GM12878 (cell line): Measurements from ENCODE around the gene PADI3.

Source experiments
- BACH1 ChIP-seq: fragments of 450-650 bp; IDR thresholded peaks from 2 replicates; pipeline ENCODE4 v1.6.1; 2017; ENCODE audit warnings: mild to moderate bottlenecking, borderline replicate concordance
- EZH2 ChIP-seq: IDR thresholded peaks from 2 replicates; pipeline ENCODE4 v1.6.1; 2012; ENCODE audit warnings: low read depth, mild to moderate bottlenecking, control low read depth, inconsistent platforms, low read length, borderline replicate concordance; ENCODE audit not compliant: control insufficient read depth
- PAX8 ChIP-seq: fragments of 450-650 bp; IDR thresholded peaks from 2 replicates; pipeline ENCODE4 v1.6.1; 2017; ENCODE audit warnings: mild to moderate bottlenecking, moderate library complexity
- POLR2A ChIP-seq: IDR thresholded peaks from 2 replicates; pipeline ENCODE4 v1.6.1; 2011; ENCODE audit warnings: low read depth, mild to moderate bottlenecking, low read length
- POLR2AphosphoS5 ChIP-seq: IDR thresholded peaks from 2 replicates; pipeline ENCODE4 v1.6.1; 2011; ENCODE audit warnings: mild to moderate bottlenecking, low read length, inconsistent platforms
- RELA ChIP-seq: fragments of 450-650 bp; IDR thresholded peaks from 2 replicates; pipeline ENCODE4 v1.8.0; 2014; ENCODE audit warnings: borderline replicate concordance; ENCODE audit not compliant: partially characterized antibody
- SMC3 ChIP-seq: IDR thresholded peaks from 2 replicates; pipeline ENCODE4 v1.6.1; 2011; ENCODE audit warnings: low read length, improper control_type of control experiment, borderline replicate concordance
- SREBF1 ChIP-seq: IDR thresholded peaks from 2 replicates; pipeline ENCODE4 v1.6.1; 2012; ENCODE audit warnings: mild to moderate bottlenecking, low read length
- SUZ12 ChIP-seq: fragments of 200-600 bp; sonication (generic); IDR thresholded peaks from one replicate; pipeline ENCODE4 v1.6.1; 2018; ENCODE audit warnings: antibody characterized with exemption, mild to moderate bottlenecking; ENCODE audit not compliant: unreplicated experiment
- TF ChIP-seq, protein P1 (sequence below), 3 experiments: IDR thresholded peaks in 2 of 3; conservative IDR thresholded peaks in 1 of 3; 2 replicates each; pipeline ENCODE4 v1.5.1; 2011; ENCODE audit warnings: low read depth in 3 of 3, low read length in 3 of 3, mild to moderate bottlenecking in 3 of 3, control low read depth in 2 of 3, moderate library complexity in 2 of 3, inconsistent platforms in 1 of 3, mixed read lengths in 1 of 3; ENCODE audit not compliant: control insufficient read depth in 2 of 3, insufficient read depth in 1 of 3; ENCODE audit errors: extremely low read depth in 1 of 3
- TF ChIP-seq, protein P2 (sequence below): fragments of 450-650 bp; IDR thresholded peaks from 2 replicates; pipeline ENCODE4 v1.6.1; 2017; ENCODE audit warnings: mild to moderate bottlenecking, moderate library complexity
- TF ChIP-seq, protein P3 (sequence below): IDR thresholded peaks from 2 replicates; pipeline ENCODE4 v1.6.1; 2012; ENCODE audit warnings: mild to moderate bottlenecking, low read depth, low read length

DNA sequence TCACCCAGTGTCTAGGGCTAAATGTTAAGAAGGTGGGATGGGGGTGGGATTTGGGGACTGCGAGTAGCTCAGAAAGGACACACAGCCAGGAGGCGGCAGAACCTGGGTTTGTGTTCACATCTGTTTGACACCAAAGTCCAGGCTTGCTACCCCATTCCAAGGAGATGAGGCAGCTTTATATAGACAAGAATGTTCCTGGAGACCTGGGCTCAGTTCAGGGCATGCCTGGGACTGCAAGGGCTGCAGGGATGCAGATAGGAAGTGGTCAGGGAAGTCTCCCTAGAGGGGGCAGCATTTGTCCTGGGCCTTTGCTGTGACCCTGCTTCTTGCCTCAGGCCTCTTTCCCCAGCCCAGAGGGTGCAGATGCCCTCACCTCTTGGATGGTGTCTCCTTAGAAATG is 16.3 kb downstream of the PADI3 start:
- TF ChIP-seq EZH2 (no peak), POLR2AphosphoS5 (no peak), SREBF1 (no peak), RELA (no peak), PAX8 (no peak), POLR2A (no peak), SUZ12 (no peak), SMC3 (no peak), BACH1 (no peak)
- TF ChIP-seq, protein P1, sequence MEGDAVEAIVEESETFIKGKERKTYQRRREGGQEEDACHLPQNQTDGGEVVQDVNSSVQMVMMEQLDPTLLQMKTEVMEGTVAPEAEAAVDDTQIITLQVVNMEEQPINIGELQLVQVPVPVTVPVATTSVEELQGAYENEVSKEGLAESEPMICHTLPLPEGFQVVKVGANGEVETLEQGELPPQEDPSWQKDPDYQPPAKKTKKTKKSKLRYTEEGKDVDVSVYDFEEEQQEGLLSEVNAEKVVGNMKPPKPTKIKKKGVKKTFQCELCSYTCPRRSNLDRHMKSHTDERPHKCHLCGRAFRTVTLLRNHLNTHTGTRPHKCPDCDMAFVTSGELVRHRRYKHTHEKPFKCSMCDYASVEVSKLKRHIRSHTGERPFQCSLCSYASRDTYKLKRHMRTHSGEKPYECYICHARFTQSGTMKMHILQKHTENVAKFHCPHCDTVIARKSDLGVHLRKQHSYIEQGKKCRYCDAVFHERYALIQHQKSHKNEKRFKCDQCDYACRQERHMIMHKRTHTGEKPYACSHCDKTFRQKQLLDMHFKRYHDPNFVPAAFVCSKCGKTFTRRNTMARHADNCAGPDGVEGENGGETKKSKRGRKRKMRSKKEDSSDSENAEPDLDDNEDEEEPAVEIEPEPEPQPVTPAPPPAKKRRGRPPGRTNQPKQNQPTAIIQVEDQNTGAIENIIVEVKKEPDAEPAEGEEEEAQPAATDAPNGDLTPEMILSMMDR (IDR thresholded peaks at IDR 0.05 in 2 of 3, conservative IDR thresholded peaks at IDR 0.05 in 1 of 3; ENCODE audit: control insufficient read depth in 2 of 3, extremely low read depth in 1 of 3, insufficient read depth in 1 of 3, low read depth in 3 of 3, low read length in 3 of 3) = no peak
- TF ChIP-seq, protein P2, sequence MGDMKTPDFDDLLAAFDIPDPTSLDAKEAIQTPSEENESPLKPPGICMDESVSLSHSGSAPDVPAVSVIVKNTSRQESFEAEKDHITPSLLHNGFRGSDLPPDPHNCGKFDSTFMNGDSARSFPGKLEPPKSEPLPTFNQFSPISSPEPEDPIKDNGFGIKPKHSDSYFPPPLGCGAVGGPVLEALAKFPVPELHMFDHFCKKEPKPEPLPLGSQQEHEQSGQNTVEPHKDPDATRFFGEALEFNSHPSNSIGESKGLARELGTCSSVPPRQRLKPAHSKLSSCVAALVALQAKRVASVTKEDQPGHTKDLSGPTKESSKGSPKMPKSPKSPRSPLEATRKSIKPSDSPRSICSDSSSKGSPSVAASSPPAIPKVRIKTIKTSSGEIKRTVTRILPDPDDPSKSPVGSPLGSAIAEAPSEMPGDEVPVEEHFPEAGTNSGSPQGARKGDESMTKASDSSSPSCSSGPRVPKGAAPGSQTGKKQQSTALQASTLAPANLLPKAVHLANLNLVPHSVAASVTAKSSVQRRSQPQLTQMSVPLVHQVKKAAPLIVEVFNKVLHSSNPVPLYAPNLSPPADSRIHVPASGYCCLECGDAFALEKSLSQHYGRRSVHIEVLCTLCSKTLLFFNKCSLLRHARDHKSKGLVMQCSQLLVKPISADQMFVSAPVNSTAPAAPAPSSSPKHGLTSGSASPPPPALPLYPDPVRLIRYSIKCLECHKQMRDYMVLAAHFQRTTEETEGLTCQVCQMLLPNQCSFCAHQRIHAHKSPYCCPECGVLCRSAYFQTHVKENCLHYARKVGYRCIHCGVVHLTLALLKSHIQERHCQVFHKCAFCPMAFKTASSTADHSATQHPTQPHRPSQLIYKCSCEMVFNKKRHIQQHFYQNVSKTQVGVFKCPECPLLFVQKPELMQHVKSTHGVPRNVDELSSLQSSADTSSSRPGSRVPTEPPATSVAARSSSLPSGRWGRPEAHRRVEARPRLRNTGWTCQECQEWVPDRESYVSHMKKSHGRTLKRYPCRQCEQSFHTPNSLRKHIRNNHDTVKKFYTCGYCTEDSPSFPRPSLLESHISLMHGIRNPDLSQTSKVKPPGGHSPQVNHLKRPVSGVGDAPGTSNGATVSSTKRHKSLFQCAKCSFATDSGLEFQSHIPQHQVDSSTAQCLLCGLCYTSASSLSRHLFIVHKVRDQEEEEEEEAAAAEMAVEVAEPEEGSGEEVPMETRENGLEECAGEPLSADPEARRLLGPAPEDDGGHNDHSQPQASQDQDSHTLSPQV = no peak
- TF ChIP-seq, protein P3, sequence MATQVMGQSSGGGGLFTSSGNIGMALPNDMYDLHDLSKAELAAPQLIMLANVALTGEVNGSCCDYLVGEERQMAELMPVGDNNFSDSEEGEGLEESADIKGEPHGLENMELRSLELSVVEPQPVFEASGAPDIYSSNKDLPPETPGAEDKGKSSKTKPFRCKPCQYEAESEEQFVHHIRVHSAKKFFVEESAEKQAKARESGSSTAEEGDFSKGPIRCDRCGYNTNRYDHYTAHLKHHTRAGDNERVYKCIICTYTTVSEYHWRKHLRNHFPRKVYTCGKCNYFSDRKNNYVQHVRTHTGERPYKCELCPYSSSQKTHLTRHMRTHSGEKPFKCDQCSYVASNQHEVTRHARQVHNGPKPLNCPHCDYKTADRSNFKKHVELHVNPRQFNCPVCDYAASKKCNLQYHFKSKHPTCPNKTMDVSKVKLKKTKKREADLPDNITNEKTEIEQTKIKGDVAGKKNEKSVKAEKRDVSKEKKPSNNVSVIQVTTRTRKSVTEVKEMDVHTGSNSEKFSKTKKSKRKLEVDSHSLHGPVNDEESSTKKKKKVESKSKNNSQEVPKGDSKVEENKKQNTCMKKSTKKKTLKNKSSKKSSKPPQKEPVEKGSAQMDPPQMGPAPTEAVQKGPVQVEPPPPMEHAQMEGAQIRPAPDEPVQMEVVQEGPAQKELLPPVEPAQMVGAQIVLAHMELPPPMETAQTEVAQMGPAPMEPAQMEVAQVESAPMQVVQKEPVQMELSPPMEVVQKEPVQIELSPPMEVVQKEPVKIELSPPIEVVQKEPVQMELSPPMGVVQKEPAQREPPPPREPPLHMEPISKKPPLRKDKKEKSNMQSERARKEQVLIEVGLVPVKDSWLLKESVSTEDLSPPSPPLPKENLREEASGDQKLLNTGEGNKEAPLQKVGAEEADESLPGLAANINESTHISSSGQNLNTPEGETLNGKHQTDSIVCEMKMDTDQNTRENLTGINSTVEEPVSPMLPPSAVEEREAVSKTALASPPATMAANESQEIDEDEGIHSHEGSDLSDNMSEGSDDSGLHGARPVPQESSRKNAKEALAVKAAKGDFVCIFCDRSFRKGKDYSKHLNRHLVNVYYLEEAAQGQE = no peak
